Measurements from ENCODE around the gene SPATA32.

DNA sequence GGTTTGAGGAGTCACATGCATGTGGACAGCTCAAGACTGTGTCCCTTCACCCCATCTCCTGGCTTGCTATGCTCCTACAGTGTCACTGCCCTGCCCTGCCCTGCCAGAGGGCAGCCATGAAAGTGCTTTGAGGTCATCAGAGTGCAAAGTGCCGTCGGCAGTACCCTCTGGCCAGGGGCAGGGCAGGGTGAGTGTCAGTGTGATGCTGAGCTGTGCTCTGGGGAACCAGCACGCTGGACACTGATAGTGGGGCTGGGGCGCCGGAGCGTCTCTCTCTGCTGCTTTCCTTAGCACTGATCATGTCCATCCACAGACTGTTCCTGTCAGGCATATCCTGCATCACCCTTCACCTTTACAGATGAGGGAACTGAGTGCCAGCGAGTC is 1.6 kb upstream of the SPATA32 start:
- TF ChIP-seq ZFP3 (CRISPR knock-in tag; IDR thresholded peaks at IDR 0.05) = no peak
- TF ChIP-seq GLIS3 (CRISPR knock-in tag; IDR thresholded peaks at IDR 0.05) = no peak
- TF ChIP-seq ZNF70 (CRISPR knock-in tag; IDR thresholded peaks at IDR 0.05) = no peak
- TF ChIP-seq ARNTL (CRISPR knock-in tag; IDR thresholded peaks at IDR 0.05; ENCODE audit: borderline replicate concordance, low read depth) = no peak
- TF ChIP-seq ZC3H10 (CRISPR knock-in tag; IDR thresholded peaks at IDR 0.05) = no peak
- no peak for TF ChIP-seq ZFP30 (CRISPR knock-in tag; IDR thresholded peaks at IDR 0.05)
- TF ChIP-seq, protein P1, sequence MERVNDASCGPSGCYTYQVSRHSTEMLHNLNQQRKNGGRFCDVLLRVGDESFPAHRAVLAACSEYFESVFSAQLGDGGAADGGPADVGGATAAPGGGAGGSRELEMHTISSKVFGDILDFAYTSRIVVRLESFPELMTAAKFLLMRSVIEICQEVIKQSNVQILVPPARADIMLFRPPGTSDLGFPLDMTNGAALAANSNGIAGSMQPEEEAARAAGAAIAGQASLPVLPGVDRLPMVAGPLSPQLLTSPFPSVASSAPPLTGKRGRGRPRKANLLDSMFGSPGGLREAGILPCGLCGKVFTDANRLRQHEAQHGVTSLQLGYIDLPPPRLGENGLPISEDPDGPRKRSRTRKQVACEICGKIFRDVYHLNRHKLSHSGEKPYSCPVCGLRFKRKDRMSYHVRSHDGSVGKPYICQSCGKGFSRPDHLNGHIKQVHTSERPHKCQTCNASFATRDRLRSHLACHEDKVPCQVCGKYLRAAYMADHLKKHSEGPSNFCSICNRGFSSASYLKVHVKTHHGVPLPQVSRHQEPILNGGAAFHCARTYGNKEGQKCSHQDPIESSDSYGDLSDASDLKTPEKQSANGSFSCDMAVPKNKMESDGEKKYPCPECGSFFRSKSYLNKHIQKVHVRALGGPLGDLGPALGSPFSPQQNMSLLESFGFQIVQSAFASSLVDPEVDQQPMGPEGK (CRISPR knock-in tag; IDR thresholded peaks at IDR 0.05; ENCODE audit: borderline replicate concordance) = no peak
- TF ChIP-seq BACH2 (CRISPR knock-in tag; IDR thresholded peaks at IDR 0.05; ENCODE audit: borderline replicate concordance) = no peak
- no peak for TF ChIP-seq RARB (CRISPR knock-in tag; IDR thresholded peaks at IDR 0.05)
- TF ChIP-seq, protein P2, sequence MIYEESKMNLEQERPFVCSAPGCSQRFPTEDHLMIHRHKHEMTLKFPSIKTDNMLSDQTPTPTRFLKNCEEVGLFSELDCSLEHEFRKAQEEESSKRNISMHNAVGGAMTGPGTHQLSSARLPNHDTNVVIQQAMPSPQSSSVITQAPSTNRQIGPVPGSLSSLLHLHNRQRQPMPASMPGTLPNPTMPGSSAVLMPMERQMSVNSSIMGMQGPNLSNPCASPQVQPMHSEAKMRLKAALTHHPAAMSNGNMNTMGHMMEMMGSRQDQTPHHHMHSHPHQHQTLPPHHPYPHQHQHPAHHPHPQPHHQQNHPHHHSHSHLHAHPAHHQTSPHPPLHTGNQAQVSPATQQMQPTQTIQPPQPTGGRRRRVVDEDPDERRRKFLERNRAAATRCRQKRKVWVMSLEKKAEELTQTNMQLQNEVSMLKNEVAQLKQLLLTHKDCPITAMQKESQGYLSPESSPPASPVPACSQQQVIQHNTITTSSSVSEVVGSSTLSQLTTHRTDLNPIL (CRISPR knock-in tag; IDR thresholded peaks at IDR 0.05; ENCODE audit: low read depth) = no peak
- no peak for TF ChIP-seq OSR1 (CRISPR knock-in tag; IDR thresholded peaks at IDR 0.05)
- TF ChIP-seq, protein P3, sequence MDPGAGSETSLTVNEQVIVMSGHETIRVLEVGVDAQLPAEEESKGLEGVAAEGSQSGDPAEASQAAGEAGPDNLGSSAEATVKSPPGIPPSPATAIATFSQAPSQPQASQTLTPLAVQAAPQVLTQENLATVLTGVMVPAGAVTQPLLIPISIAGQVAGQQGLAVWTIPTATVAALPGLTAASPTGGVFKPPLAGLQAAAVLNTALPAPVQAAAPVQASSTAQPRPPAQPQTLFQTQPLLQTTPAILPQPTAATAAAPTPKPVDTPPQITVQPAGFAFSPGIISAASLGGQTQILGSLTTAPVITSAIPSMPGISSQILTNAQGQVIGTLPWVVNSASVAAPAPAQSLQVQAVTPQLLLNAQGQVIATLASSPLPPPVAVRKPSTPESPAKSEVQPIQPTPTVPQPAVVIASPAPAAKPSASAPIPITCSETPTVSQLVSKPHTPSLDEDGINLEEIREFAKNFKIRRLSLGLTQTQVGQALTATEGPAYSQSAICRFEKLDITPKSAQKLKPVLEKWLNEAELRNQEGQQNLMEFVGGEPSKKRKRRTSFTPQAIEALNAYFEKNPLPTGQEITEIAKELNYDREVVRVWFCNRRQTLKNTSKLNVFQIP (CRISPR knock-in tag; IDR thresholded peaks at IDR 0.05; ENCODE audit: borderline replicate concordance, low read depth) = no peak
- no peak for TF ChIP-seq PPARA (CRISPR knock-in tag; IDR thresholded peaks at IDR 0.05; ENCODE audit: borderline replicate concordance)
- TF ChIP-seq SNAI2 (CRISPR knock-in tag; IDR thresholded peaks at IDR 0.05) = no peak

Measured in SK-N-SH treated with all-trans-retinoic acid at 6 μM for 48 hours (cell line).